ENCODE results near the gene ZNF77.
"Not testable (repeated sequence)": the region's sequence is repeated elsewhere in the genome, so short reads cannot be mapped to it uniquely, and the experiment has no call there.

ZNF77 gene

DNA sequence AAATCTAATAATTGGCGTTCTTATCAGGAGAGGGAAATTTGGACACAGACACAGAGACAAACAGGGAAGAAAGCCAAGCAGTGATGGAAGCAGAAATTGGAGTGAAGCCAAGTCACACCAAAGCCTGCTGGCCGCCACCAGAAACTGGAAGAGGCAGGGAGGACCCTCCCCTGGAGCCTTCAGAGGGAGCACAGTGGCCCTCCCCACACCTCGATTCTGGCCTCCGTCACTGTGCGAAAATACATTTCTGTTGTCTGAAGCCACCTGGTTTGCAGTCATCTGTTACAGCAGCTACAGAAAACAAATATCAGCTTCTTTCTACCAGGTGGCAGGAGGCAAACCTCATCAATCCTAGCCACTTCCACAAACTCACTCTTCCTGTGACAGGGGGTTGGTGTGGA, 24.3 kb upstream of the ZNF77 start:
- DNase-seq = no peak

DNA sequence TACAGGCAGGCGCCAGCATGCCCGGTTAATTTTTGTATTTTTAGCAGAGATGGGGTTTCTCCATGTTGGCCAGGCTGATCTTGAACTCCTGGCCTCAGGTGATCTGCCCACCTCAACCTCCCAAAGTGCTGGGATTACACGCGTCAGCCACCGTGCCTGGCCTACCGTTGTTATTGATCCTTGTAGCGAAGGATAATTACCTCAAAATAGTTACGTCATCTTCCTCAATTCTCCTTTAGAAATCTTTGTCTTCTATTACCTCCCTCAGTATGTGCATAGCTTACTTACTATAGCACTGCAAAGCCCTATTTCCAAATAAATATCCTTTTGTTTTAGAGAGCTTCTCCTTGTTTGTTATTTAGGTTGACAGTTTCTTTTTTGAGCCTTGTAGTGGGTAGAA, 23.2 kb upstream of the ZNF77 start:
- DNase-seq = no peak

DNA sequence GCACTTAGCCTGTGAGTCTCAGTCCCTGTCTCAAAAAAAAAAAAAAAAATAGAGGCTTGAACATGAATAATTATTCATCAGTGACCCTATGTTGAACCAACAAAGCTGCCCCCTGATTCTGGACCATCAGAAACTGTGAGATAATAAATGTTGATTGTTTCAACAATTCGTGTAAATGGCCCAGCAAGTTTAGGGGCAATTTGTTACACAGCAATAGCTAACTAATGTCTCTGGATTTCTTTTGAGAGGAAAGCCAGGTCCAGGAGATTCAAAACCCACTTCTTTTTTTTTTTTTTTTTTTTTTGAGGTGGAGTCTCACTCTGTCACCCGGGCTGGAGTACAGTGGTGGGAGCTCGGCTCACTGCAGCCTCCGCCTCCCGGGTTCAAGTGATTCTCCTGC, 20.1 kb upstream of the ZNF77 start:
- no peak for DNase-seq

DNA sequence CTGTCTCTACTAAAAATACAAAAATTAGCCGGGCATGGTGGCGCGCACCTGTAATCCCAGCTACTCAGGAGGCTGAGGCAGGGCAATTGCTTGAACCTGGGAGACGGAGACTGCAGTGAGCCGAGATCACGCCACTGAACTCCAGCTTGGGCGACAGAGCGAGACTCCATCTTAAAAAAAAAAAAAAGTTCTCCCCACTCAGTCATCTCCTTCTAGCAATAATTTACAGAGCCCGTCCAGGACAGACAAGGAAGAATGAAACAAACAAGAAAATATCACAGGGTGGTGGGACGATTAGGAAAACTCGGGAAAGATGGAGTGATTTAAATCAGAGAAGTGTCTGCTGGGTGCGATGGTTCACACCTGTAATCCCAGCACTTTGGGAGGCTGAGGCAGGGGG, 18.9 kb upstream of the ZNF77 start:
- not testable (repeated sequence) for DNase-seq

DNA sequence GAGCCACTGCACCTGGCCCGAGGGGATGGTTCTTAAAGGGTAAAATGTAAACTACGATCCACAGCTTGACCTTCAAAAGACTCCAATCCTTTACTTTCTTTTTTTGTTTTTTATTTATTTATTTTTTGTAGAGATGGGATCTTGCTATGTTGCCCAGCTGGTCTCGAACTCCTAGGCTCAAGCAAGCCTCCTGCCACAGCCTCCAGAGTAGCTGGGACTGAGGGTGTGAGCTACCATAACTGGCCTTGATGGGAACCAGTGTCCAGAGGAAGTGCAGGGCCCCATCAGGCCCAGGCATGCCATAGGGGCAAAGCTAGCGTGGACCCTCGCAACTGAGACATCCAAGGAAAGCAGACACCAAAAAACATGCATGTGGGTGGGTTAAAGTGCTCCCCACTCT, 18.4 kb upstream of the ZNF77 start:
- no peak for DNase-seq

DNA sequence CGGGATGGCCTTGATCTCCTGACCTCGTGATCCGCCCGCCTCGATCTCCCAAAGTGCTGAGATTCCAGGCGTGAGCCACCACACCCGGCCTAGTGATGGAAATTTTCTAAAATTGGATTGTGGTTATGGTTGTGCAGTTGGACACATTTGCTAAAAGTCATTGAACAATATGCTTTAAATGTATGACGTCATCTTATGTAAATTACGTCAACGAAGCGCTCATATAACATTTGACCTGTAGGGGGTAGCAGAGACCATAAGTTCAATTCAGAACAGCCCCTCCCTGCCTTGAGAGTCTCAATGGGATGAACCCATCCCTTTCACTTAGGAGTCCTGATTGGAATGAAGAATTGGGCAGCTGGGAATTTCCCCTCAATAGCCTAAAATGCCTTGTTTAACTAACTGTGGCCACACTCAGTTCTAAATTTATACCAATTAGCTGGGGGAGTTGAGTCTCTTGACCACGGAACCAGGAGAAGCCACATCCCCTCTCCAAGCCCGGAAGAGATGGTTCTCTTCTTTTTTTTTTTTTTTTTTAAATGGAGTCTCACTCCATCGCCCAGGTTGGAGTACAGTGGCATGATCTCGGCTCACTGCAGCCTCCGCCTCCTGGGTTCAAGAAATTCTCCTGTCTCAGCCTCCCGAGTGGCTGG, 17.4 kb upstream of the ZNF77 start:
- peak; percentile 46 for DNase-seq

DNA sequence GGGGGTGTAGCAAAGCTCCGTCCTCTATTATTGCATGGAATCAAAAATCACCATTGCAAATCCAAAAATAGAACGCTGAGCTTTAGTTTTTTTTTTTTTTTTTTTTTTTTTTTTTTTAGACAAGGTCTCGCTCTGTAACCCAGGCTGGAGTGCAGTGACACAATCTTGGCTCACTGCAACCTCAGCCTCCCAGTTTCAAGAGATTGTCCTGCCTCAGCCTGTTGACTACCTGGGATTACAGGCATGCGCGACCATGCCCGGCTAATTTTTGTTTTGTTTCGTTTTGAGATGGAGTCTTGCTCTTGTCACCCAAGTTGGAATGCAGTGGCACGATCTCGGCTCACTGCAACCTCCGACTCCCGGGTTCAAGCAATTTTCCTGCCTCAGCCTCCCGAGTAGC, 15.3 kb upstream of the ZNF77 start:
- DNase-seq = no peak

DNA sequence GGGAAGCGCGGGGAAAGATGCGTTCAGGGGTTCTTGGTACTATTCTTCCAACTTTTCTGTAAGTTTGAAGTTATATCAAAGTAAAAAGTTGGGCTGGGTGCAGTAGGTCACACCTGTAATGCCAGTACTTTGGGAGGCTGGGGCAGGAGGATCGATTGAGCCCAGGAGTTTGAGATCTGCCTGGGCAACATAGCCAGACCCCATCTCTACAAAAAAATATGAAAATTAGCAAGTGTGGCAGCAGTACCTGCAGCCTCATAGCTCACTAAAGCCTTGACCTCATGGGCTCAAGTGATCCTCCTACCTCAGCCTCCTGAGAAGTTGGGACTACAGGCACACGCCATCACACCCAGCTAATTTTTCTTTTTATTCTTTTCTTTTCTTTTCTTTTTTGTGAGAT, 12.4 kb upstream of the ZNF77 start:
- DNase-seq = no peak

DNA sequence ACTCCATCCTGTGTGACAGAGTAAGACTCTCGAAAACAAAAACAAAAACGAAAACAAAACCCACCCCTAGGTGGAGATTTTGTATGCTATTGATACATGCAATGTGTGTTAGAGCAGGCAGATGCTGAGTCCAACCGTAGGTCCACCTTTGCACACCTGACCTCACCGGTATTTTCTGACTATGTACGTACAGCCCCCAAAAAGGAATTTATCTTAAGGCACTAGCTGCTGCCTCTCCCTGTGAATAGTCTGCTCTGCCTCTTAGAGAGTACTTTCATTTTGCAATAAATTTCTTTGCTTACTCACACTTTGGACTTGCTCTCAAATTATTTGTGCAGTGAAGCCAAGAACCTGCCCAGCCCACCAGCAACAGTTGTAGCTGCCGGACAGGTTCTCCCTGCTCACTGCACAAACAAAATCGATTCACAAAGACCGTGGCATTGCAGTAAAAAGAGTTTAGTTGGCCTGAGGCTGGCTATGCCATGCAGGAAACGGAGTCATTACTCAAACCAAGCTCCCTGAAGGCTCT, 8.2 kb upstream of the ZNF77 start:
- no peak for DNase-seq

DNA sequence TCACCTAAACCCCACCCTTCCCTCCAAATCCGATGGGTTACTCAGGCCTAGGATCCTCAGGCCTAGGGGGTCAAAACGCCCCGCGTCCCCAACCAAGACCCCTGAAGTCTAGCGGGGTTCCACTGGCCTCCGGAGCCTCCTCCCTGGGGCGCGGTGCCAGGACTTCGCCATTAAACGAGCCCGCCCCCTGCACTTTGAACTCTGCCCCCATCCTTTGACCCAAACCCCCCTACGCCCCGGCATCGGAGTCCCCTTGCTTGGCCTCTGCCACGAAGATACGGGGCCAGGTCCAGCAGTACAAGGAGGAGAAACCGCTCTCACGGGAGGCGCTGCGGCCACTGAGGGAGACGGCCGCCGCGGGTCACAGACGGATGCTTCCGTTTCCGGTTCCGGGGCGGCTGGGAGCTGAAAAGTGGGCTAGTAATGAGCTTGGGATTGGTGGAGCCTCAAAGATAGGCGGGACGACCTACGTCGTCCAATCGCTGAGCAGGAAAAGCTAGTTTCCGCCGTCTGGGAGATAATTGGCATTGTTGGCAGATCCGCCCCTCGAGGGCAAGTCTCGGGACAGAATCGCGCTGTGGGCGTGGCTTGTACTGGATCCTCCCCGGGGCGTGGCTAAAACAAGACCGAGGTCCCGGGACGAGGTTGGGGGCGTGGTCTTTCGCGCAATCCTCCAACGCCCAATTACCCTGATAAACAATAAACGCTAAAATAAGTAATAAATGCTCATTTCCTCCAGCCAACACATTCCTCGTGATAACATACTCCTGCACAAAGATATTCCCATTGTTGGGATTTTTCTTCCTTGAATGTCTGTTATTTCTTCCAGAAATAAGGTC, 5.7 kb upstream of the ZNF77 start:
- DNase-seq = peak; percentile 100

DNA sequence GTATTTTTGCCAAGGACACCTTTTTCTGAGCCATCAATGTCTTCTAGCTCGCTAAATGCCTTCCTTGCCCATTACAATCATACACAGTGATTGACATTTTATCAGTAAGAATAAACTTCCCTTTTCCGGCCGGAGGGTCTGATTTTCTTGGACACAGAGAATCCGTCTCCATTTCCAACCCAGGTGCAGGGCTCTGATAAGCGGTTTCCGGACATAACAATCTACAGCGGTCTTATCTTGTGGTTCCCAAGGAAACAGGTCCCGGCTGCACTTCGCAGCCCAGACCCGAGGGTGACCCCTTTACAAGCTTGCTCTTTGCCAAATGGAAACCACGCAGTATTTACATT, 5.1 kb upstream of the ZNF77 start:
- no peak for DNase-seq

DNA sequence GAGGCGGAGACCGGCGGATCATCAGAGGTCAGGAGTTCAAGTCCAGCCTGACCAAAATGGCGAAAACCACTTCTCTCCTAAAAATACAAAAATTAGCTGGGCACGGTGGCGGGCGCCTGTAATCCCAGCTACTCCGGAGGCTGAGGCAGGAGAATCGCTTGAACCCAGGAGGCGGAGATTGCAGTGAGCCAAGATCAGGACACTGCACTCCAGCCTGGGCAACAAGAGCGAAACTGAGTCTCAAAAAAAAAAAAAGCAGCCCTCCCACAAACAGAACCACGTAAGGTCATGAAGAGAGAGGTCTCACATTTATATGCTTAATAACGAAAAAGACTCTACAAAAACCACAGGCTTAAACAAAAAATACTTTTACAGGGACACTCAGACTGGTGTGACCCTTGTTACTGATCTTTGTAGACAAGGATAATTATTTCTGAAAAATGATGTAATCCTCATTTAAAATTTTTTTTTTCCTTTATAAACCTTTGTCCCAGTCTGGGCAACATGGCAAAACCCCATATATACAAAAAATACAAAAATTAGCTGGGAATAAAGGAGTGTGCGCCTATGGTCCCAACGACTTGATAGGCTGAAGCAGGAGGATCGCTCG, 909 bp upstream of the ZNF77 start:
- DNase-seq = no peak

DNA sequence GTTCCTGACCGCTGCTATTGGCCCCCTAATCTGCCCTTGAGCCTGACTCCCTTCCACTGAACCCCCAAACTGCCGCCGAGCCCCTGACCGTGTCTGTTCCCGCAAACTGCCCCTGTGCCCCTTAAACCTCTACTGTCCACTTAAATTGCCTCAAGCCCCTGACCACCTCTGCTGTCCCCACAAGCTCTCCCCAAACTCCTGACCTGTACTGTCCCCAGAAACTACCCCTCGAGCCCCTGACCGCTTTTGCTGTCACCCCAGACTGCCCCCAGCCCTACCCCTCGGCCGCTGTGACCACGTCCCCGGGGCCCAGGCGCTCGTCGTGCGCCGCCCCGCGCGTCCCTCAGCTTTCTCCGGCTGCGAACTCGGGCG, 382 bp downstream of the ZNF77 start:
- DNase-seq = no peak

DNA sequence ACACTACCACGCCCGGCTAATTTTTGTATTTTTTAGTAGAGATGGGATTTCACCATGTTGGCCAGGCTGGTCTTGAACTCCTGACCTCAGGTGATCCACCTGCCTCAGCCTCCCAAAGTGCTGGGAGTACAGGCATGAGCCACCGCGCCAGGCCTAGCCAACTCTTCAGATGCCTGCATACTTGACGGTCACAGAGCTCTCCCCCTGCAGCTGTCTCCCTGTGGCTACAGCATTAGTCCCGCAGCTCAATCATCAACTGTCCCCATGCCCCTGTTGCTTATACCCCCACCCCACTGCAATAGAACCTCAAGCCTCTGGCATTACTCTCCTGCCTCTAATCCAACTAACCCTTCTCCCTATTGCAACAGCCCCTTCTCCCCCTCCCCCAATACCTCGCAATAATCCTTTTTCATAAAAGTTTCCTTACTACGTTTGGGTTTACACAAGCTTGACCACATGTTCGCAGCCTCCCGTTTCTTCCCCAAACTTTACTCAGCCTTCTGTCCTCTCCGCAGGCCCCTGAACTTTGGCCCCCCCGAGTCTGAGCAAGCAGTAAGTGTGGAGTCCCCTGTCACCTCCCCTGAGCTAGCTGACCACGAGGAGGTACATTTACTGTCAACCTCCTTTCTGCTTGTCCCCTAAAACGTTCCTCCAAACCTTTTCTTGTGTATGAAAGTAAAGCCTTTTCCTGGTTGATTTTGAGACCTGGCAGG, 1.7 kb downstream of the ZNF77 start:
- no peak for DNase-seq

DNA sequence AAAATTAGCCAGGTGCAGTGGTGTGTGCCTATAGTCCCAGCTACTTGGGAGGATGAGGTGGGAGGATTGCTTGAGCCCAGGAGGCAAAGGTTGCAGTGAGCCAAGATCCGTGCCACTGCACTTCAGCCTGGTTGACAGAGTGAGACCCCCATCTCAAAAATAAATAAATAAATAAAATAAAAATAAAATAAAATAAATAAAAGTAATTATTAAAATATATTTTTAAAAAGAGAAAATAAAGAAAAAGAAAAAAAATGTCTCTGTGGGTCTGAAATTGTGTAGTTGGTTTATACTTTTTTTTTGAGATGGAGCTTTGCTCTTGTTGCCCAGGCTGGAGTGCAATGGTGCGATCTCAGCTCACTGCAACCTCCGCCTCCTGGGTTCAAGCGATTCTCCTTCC, 8.9 kb downstream of the ZNF77 start:
- DNase-seq = not testable (repeated sequence)

DNA sequence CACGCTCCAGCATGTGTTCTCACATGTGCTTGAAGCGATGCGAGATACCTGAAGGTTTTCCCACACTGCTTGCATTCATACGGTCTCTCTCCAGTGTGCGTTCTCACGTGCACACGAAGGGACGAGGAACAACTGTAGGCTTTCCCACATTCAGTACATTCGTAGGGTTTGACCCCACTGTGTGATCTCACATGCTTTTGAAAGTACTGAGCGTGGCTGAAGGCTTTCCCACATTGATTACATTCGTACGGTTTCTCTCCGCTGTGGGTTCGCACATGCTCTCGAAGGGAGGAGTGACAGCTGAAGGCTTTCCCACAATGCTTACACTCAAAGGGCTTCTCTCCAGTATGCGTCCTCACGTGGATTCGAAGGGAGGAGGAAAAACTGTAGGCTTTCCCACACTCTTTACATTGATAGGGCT, 11.3 kb downstream of the ZNF77 start:
- no peak for DNase-seq

DNA sequence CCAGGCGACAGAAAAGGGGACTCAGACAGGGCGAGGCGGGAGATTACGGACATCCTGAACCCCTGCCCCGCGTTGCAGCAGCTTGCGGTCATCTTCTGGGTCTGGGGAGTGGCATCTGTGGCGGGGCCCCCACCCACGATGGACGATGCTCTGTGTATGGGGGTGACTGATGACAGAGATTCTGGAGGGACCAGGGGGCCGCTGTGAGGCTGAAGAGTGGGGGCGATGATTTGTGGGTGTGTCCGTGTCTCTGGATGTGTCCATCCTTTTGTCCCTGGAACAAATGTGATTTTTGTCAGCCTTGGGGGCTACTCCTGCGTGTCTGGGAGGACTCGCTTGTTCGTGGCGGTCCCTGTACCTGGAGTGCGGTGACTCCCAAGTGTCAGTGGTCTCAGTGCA, 17.7 kb downstream of the ZNF77 start:
- no peak for DNase-seq

DNA sequence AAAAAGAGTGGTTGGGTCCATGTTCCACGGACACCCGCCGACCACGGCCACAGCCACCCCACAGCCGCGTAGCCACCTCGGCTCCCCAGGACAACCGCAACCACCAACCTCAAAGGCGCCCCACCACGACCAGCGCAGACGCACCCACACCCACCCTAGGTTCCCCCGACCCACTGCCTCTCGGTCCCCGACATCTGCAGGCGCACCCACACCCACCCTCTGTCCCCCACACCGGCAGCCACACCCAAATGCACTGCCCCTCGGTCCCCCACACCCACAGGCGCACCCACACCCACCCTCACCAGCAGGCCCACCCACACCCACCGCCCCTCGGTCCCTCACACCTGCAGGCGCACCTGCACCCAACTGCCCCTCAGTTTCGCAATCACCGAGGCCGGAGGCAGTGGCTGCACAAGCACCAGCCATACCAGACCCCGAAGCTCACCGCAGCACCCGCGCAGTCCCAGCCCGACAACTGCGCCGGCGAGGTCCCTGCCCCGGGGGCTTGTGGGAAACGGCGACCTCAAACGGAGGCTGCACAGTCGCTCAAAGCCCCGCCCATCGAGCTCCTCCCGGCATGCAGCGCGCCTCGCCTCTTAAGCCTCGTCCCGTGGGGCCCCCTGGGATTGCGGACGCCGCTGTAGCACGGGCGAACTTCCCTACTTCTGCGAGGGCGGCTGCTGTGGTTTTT, 18.3 kb downstream of the ZNF77 start:
- DNase-seq = no peak

DNA sequence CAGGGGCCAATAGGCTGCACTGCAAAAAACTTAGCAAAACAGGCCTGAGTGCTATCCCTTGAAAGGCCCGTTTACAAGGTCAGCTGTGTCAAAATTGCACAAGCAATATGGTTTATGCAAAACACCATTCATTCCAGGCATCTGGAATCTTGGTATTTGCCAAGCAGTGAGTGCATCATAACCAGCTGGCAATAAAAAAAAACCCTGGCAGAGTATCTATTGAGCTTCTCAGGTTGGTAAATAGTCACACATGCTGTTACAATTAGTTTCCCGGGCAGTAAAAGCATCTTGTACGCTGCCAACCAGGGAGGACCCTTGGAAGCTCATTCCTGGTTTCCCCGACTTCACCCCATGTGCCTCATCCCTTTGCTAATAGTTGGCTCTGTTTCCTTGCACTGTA, 21.3 kb downstream of the ZNF77 start:
- no peak for DNase-seq

DNA sequence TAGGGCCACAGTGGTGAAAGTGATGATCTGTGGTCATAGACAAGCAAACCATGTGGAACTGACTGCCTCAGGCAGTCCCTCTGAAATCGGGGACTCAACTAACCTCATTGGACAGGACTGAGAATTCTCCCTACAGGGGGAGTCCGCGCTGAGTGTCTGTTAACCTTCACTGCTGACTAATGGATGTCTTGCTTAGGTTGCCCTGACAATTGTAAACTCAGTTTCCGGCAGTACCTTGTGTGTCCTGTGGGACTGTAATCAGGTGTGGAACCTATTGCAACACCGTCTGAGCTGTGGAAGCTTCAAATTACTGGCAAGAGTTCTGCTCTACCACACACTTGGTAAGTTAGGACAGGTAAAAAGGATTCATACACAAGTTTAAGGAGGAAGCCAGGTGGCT, 21.8 kb downstream of the ZNF77 start:
- DNase-seq = no peak

DNA sequence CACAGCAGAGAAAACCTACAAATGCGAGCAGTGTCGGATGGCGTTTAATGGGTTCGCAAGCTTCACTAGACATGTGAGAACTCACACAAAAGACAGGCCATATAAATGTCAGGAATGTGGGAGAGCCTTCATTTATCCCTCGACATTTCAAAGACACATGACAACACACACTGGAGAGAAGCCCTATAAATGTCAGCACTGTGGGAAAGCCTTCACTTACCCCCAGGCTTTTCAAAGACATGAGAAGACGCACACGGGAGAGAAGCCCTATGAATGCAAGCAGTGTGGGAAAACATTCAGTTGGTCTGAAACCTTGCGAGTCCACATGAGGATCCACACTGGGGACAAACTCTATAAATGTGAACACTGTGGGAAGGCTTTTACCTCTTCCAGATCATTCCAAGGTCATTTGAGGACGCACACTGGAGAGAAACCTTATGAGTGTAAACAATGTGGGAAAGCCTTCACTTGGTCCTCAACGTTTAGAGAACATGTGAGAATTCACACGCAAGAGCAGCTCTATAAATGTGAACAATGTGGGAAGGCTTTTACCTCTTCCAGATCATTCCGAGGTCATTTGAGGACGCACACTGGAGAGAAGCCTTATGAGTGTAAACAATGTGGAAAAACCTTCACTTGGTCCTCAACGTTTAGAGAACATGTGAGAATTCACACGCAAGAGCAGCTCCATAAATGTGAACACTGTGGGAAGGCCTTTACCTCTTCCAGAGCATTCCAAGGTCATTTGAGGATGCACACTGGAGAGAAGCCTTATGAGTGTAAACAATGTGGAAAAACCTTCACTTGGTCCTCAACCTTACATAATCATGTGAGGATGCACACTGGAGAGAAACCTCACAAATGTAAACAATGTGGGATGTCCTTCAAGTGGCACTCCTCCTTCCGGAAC, 27.2 kb downstream of the ZNF77 start:
- DNase-seq = no peak

DNA sequence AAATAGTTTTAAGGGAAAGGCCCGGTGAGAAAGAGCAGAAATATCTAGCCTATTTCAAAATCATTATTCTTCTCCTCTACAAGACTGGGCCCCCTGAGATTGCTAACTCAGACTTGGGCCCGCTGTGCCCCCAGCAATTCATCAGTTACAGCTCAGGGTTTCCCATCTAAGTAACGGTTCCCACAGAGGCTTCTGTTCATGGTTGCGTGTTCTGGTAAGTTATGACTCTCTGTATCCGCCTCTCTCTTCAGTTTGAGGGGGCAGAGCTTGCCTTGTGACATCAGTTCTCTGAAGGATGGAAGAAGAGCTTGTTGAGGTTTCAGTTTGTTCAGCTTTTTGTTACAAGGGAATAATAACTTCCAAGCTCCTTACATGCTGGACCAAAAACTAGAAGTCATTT, 32.5 kb downstream of the ZNF77 start:
- peak; percentile 38 for DNase-seq

All from stimulated activated CD4-positive, alpha-beta T cell treated with anti-CD3 and anti-CD28 coated beads, Interleukin-15, amount 100 ng/mL, for 24 hours (primary cell).